Motor neuron (in vitro differentiated cells): ENCODE results near the gene PTTG1IP2. TPM values are rescaled to one million over a fixed set of nuclear protein-coding genes. Genes with fewer than 3 reads are reported as not detected.

Experiments used
- ATAC-seq, 8 experiments: fragments of 200-7000 bp; cut with Tn5 transposase; replicated peaks in 6 of 8; 2 replicates each; pipeline ENCODE4 v1.8.0; 2021; ENCODE audit warnings: mild to moderate bottlenecking in 8 of 8, moderate library complexity in 8 of 8
- H3K27ac ChIP-seq, 2 donors: fragments of 250-450 bp; sonication (Bioruptor Pico); 2 replicates each; pipeline ENCODE4 v1.9.0; 2021; ENCODE audit warnings: antibody characterized with exemption in 2 of 2, mild to moderate bottlenecking in 2 of 2, moderate library complexity in 1 of 2
- H3K4me1 ChIP-seq, 2 donors: fragments of 250-450 bp; sonication (Bioruptor Pico); replicated peaks in 1 of 2; 2 replicates each; pipeline ENCODE4 v1.6.1; 2021; ENCODE audit warnings: antibody characterized with exemption in 2 of 2, mild to moderate bottlenecking in 2 of 2, moderate library complexity in 1 of 2
- H3K4me3 ChIP-seq, 5 donors: fragments of 250-450 bp; sonication (Bioruptor Pico); 2 replicates each; pipeline ENCODE4 v1.9.0; 2021; ENCODE audit warnings: antibody characterized with exemption in 5 of 5, mild to moderate bottlenecking in 5 of 5, moderate library complexity in 4 of 5
- WGBS, 10 experiments: fragments of 450-650 bp; shearing (Covaris generic); methylation state at CpG; one replicate each; pipeline ENCODE4 v1.0.0; 2022; 5-methylcytosine and 5-hydroxymethylcytosine counted together
- in situ Hi-C, 9 experiments: fragments of 400-800 bp; cut with MboI; loops; one replicate each; pipeline ENCODE4 v1.15.0; 2021; ENCODE audit warnings: low sequenced_read_pairs in 9 of 9, low pct_unique_long_range_greater_than_20kb in 2 of 9; ENCODE audit not compliant: unreplicated experiment in 9 of 9
- total RNA-seq, 8 experiments: library from RNA; unstranded; fragments of 300-600 nt; gene quantifications; 2 replicates each; pipeline versions ENCODE4 v1.2.3 to v1.2.4, GENCODE V29; 2022

Gene PTTG1IP2
- total RNA-seq, 8 experiments from 2014 or later, result not detected

GRCh38 chr7:90485734-90486316 is 16.4 kb downstream of the PTTG1IP2 start:
- Histone ChIP-seq H3K27ac (no peak overlapping the region), H3K4me1 (no peaks in the 10 kb centered on the region), H3K4me3 (no peak overlapping the region)
- no peak for ATAC-seq
- WGBS, 10 experiments, result 58 to 90% (median 66%) methylated on average over 1 to 6 of the region's 6 CpGs; no CpG with 5 or more reads in 2 of the 10 experiments
- in situ Hi-C loops, result no loop called here

DNA sequence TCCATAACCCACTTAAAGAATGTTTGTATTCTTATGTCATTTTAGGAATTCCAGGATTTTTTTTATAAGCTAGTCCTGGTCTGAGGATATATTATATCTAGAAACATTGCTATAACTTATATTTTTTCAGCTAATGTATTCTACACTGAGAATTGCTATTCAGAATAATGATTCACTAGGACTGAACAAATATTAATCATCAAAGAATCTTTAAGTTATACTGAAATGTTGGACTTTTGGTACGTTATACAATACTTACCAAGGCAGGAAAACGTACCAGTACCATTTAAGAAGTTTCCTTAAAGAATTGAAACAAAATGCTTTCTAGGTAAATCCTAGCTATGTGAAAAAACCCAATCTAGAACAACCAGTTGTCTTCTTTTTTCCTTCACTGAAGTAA is 18.4 kb downstream of the PTTG1IP2 start:
- WGBS, 10 experiments, result 25 to 100% (median 51%) methylated on average over 1 to 2 of the region's 2 CpGs; no CpG with 5 or more reads in 1 of the 10 experiments
- Histone ChIP-seq H3K4me3 (no peak overlapping the region), H3K4me1 (no peaks in the 10 kb centered on the region), H3K27ac (no peak overlapping the region)
- in situ Hi-C loops, result no loop called here
- no peak for ATAC-seq

- no peak overlapping the region for H3K27ac ChIP-seq
- in situ Hi-C loops, result no loop called here
- 60 to 100% (median 100%) methylated on average over 1 of the region's 1 CpG; no CpG with 5 or more reads in 1 of the 10 experiments for WGBS, 10 experiments
- H3K4me3 ChIP-seq, result no peak overlapping the region
- no peaks in the 10 kb centered on the region for H3K4me1 ChIP-seq
- ATAC-seq, result no peak
Measured at GRCh38 chr7:90488220-90488619, 18.8 kb downstream of the PTTG1IP2 start.

GRCh38 chr7:90492250-90492649 is 22.8 kb downstream of the PTTG1IP2 start:
- ATAC-seq, result no peak
- H3K27ac ChIP-seq, result no peak overlapping the region
- in situ Hi-C loops, result no loop called here
- H3K4me3 ChIP-seq, result no peak overlapping the region
- H3K4me1 ChIP-seq, result no peaks in the 10 kb centered on the region
- WGBS, 10 experiments, result 50 to 100% (median 88%) methylated on average over 1 to 6 of the region's 6 CpGs

DNA sequence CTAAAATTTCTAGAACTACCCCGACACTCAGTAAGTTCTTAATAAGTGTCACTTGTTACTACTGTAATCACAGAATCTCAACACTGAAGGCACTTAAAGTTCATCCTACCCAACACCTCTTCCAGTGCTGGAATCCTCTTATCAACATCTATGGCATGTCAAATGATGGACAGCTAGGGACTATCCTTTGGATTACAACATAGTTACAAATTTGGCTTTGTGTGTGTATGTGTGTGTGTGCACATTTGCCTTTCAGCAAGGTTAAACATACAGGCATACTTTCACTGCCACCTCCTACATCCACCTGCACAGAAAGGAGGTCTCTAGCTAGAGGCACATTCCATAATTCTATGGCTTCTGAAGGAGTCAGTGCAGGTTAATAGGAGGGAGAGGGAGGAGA is 25.8 kb downstream of the PTTG1IP2 start:
- 40 to 100% (median 89%) methylated on average over 1 of the region's 1 CpG; no CpG with 5 or more reads in 3 of the 10 experiments for WGBS, 10 experiments
- in situ Hi-C loops, result no loop called here
- H3K4me1 ChIP-seq, result no peaks in the 10 kb centered on the region

GRCh38 chr7:90502539-90502938 is 33.1 kb downstream of the PTTG1IP2 start:
- no peaks in the 10 kb centered on the region for H3K4me1 ChIP-seq
- in situ Hi-C loops, result no loop called here
- 41 to 100% (median 82%) methylated on average over 1 to 4 of the region's 4 CpGs for WGBS, 10 experiments
- no peak overlapping the region for H3K27ac ChIP-seq
- no peak overlapping the region for H3K4me3 ChIP-seq
- peak in 2 of 8 experiments; percentile 62 to 90 for ATAC-seq

More for the DNA sequence above, 25.8 kb downstream of the PTTG1IP2 start:
- no peak overlapping the region for H3K4me3 ChIP-seq
- ATAC-seq, result no peak
- no peak overlapping the region for H3K27ac ChIP-seq

DNA sequence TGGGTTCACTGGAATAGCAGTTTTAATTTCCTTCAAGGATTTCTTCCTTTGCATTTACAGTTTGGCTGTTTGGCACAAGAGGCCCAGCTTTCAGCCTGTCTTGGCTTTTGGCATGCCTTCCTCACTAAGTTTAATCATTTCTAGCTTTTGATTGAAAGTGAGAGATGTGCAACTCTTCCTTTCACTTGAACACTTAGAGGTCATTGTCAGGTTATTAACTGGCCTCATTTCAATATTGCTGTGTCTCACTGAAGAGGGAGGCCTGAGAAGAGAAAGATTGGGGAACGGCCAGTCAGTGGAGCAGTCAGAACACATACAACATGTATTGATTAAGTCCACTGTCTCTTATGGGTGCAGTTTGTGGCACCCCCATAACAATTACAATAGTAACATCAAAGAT is 33.9 kb downstream of the PTTG1IP2 start:
- H3K27ac ChIP-seq, result no peak overlapping the region
- H3K4me1 ChIP-seq, result no peaks in the 10 kb centered on the region
- in situ Hi-C loops, result no loop called here
- WGBS, 10 experiments, result 33 to 100% (median 83%) methylated on average over 1 of the region's 1 CpG; no CpG with 5 or more reads in 3 of the 10 experiments
- no peak for ATAC-seq
- H3K4me3 ChIP-seq, result no peak overlapping the region

DNA sequence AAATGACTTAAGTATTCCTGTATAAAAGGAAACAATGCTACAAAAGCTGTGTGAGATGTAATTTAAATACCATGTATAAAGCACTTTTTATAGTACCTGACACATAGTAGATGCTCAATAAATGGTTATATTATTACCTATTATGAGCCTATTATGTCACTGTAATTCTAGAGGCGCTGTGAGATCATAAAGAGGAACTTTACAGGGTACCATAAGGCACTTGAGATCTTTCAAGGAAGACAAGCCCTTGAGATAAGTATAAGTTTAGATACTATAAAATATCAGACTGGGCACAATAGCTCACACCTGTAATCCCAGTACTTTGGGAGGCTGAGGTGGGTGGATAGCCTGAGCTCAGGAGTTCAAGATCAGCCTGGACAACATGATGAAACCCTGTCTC is 38.3 kb downstream of the PTTG1IP2 start:
- 14 to 100% (median 96%) methylated on average over 1 of the region's 1 CpG; no CpG with 5 or more reads in 2 of the 10 experiments for WGBS, 10 experiments
- in situ Hi-C loops, result no loop called here
- Histone ChIP-seq H3K27ac (no peak overlapping the region), H3K4me1 (no peaks in the 10 kb centered on the region), H3K4me3 (no peak overlapping the region)
- ATAC-seq, result no peak

- WGBS, 10 experiments, result 65 to 94% (median 73%) methylated on average over 1 to 2 of the region's 2 CpGs; no CpG with 5 or more reads in 1 of the 10 experiments
- no peak overlapping the region for H3K4me3 ChIP-seq
- ATAC-seq, result no peak
- no peaks in the 10 kb centered on the region for H3K4me1 ChIP-seq
- in situ Hi-C loops, result no loop called here
- H3K27ac ChIP-seq, result no peak overlapping the region
Measured at GRCh38 chr7:90511776-90512175, 42.3 kb downstream of the PTTG1IP2 start.

- no peak for ATAC-seq
- WGBS, 10 experiments, result 62 to 100% (median 91%) methylated on average over 1 to 3 of the region's 3 CpGs; no CpG with 5 or more reads in 2 of the 10 experiments
- in situ Hi-C loops, result no loop called here
Measured at GRCh38 chr7:90512821-90513254, 43.4 kb downstream of the PTTG1IP2 start.

GRCh38 chr7:90516257-90516656 is 46.8 kb downstream of the PTTG1IP2 start:
- no peak for ATAC-seq
- H3K4me3 ChIP-seq, result no peak overlapping the region
- in situ Hi-C loops, result no loop called here
- no peak overlapping the region for H3K27ac ChIP-seq
- 32 to 95% (median 75%) methylated on average over 2 of the region's 2 CpGs; no CpG with 5 or more reads in 2 of the 10 experiments for WGBS, 10 experiments
- H3K4me1 ChIP-seq, result no peaks in the 10 kb centered on the region

More at GRCh38 chr7:90512821-90513254, 43.4 kb downstream of the PTTG1IP2 start:
- Histone ChIP-seq H3K27ac (no peak overlapping the region), H3K4me3 (no peak overlapping the region), H3K4me1 (no peaks in the 10 kb centered on the region)

DNA sequence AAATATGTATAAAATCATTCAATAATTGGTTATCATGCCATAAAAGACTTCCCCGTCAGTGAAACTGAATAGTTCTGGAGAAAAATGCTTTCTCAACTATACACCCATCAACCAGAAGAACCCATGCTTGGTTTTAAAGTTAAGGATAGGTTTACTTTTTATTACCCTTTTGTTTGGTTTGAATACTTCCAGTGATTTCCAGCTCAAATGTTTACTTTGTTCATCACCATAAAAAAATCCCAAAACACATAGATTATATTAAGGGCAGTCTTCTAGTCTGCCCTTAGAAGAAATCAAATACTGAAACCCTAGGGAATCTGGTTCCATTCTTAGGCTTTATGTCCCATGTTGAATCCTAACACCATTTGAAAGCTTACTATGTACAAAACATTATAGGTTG is 49.2 kb downstream of the PTTG1IP2 start:
- no peaks in the 10 kb centered on the region for H3K4me1 ChIP-seq
- H3K27ac ChIP-seq, result no peak overlapping the region
- in situ Hi-C loops, result no loop called here
- no peak for ATAC-seq
- 88 to 100% (median 100%) methylated on average over 1 of the region's 1 CpG; no CpG with 5 or more reads in 2 of the 10 experiments for WGBS, 10 experiments
- no peak overlapping the region for H3K4me3 ChIP-seq

DNA sequence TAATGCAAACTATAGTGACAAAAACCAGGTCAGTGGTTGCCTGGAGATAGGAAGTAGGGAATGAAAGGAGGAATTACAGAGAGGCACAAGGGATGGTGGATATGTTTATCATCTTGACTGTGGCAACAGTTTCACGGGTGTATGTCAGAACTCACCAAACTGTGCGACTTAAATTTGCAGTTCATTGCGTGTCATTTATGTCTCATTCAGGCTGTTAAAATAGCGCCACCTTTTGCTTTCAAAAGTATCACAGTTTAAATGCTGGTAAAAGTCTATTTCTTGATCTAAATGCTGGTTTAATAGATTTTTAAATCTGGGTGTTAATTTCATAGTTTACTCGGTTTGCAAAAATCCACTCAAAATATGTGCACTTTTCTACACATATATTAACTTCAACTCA is 51.0 kb downstream of the PTTG1IP2 start:
- Histone ChIP-seq H3K4me3 (no peak overlapping the region), H3K27ac (no peak overlapping the region), H3K4me1 (no peaks in the 10 kb centered on the region)
- no peak for ATAC-seq
- 17 to 50% (median 33%) methylated on average over 2 to 5 of the region's 5 CpGs; no CpG with 5 or more reads in 1 of the 10 experiments for WGBS, 10 experiments
- in situ Hi-C loops, result no loop called here

- Histone ChIP-seq H3K27ac (no peak overlapping the region), H3K4me3 (no peak overlapping the region), H3K4me1 (no peaks in the 10 kb centered on the region)
- 100% methylated on average over 1 of the region's 1 CpG; no CpG with 5 or more reads in 9 of the 10 experiments for WGBS, 10 experiments
- ATAC-seq, result peak in 2 of 8 experiments; percentile 86 to 94
- in situ Hi-C loops, result no loop called here
Measured at GRCh38 chr7:90530263-90530662, 60.8 kb downstream of the PTTG1IP2 start.
